Esophagus squamous epithelium (tissue), 5 donors: Measurements from ENCODE around the gene ATP8B3. TPM values are rescaled to one million over a fixed set of nuclear protein-coding genes. Genes with fewer than 3 reads are reported as not detected.

Experiments used
- DNase-seq: peaks from one replicate; lab custom pipeline; 2025; lab: John Stamatoyannopoulos, UW
- H3K27ac ChIP-seq, 4 donors: fragments of 200-600 bp; sonication (generic); one replicate each; pipeline ENCODE4 v1.5.1; 2016 to 2019; ENCODE audit warnings: mild to moderate bottlenecking in 1 of 4
- H3K27me3 ChIP-seq, 4 donors: fragments of 200-600 bp; sonication (generic); 1 replicate in 3 of 4; 2 replicates in 1 of 4; pipeline versions ENCODE4 v1.5.1 to v1.6.0; 2017 to 2021; ENCODE audit warnings: antibody characterized with exemption in 1 of 4
- H3K36me3 ChIP-seq, 3 donors: fragments of 200-600 bp; sonication (generic); one replicate each; pipeline ENCODE4 v1.5.1; 2016 to 2019
- H3K4me1 ChIP-seq, 3 donors: fragments of 200-600 bp; sonication (generic); one replicate each; pipeline ENCODE4 v1.5.1; 2017 to 2019
- H3K4me3 ChIP-seq, 4 donors: fragments of 200-600 bp; sonication (generic); 1 replicate in 3 of 4; 2 replicates in 1 of 4; pipeline ENCODE4 v1.5.1; 2016 to 2019; ENCODE audit warnings: mild to moderate bottlenecking in 2 of 4, moderate library complexity in 1 of 4
- H3K9me3 ChIP-seq, 3 donors: fragments of 200-600 bp; sonication (generic); one replicate each; pipeline ENCODE4 v1.5.1; 2016 to 2019
- POLR2A ChIP-seq, 4 donors: fragments of 450-650 bp; IDR thresholded peaks; one replicate each; pipeline ENCODE4 v1.6.1; 2017; ENCODE audit warnings: antibody characterized with exemption in 4 of 4, mild to moderate bottlenecking in 4 of 4, moderate library complexity in 3 of 4
- WGBS, 2 donors: methylation state at CpG; one replicate each; pipeline ENCODE4 v1.1.5; 2018; 5-methylcytosine and 5-hydroxymethylcytosine counted together
- intact Hi-C: fragments of 100-400 bp; cut with DNase I; formaldehyde crosslinking; loops from one replicate; pipeline ENCODE4 v1.15.0; 2022
- total RNA-seq, 4 donors: library from RNA; depleted of rRNA; stranded (reverse); fragments of >200 nt; gene quantifications; one replicate each; pipeline ENCODE4 v1.1.0, GENCODE V29; 2016
- TF ChIP-seq, protein P1 (sequence below), 6 experiments: fragments of 450-650 bp in 4 of 6; fragments of 200-600 bp in 2 of 6; sonication (generic) in 2 of 6; IDR thresholded peaks; one replicate each; pipeline ENCODE4 v1.5.1; 2016 to 2019; ENCODE audit warnings: antibody characterized with exemption in 6 of 6, mild to moderate bottlenecking in 4 of 6, moderate library complexity in 4 of 6
- donor health status: DM: yes; HTN: yes; CAD: no.

ATP8B3 gene
- total RNA-seq, 4 donors from 2014 or later = 0.57 to 3.0 (median 1.4) TPM

DNA sequence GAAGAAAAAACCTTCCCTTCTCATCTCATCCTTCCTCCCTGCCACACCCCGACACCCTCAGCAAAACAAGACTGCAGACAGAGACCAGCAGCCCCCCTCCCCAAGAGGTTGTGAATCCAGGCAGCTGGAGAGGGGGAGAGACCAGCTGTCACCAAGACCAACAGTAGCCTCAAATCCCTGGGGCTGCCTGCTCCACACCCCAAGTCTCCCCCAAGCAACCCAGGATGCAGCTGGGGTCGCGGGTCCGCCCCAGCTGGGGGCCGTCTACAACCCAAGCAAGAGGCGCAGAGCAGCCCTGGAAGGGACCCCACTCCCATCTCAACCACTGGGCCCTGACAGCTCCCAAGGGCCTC is 44.2 kb upstream of the ATP8B3 start:
- Histone ChIP-seq H3K4me3 (peak overlapping the region; percentile 31 to 78 (median 53)), H3K36me3 (peaks cover 0 to 7% (median 0%) of the 10 kb centered on the region in 3 donors), H3K27ac (peak overlapping the region; percentile 92 to 97 (median 96)), H3K4me1 (peaks cover 84 to 100% (median 96%) of the 10 kb centered on the region in 3 donors), H3K27me3 (no peaks in the 10 kb centered on the region), H3K9me3 (no peaks in the 10 kb centered on the region)
- no peak for DNase-seq
- WGBS, 2 donors = 33% methylated on average over 1 of the region's 6 CpGs; no CpG with 5 or more reads in 1 of the 2 donors
- intact Hi-C loops = no loop called here
- TF ChIP-seq, protein P1, sequence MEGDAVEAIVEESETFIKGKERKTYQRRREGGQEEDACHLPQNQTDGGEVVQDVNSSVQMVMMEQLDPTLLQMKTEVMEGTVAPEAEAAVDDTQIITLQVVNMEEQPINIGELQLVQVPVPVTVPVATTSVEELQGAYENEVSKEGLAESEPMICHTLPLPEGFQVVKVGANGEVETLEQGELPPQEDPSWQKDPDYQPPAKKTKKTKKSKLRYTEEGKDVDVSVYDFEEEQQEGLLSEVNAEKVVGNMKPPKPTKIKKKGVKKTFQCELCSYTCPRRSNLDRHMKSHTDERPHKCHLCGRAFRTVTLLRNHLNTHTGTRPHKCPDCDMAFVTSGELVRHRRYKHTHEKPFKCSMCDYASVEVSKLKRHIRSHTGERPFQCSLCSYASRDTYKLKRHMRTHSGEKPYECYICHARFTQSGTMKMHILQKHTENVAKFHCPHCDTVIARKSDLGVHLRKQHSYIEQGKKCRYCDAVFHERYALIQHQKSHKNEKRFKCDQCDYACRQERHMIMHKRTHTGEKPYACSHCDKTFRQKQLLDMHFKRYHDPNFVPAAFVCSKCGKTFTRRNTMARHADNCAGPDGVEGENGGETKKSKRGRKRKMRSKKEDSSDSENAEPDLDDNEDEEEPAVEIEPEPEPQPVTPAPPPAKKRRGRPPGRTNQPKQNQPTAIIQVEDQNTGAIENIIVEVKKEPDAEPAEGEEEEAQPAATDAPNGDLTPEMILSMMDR (IDR thresholded peaks at IDR 0.05) = no peak
- TF ChIP-seq POLR2A (IDR thresholded peaks at IDR 0.05) = no peak

DNA sequence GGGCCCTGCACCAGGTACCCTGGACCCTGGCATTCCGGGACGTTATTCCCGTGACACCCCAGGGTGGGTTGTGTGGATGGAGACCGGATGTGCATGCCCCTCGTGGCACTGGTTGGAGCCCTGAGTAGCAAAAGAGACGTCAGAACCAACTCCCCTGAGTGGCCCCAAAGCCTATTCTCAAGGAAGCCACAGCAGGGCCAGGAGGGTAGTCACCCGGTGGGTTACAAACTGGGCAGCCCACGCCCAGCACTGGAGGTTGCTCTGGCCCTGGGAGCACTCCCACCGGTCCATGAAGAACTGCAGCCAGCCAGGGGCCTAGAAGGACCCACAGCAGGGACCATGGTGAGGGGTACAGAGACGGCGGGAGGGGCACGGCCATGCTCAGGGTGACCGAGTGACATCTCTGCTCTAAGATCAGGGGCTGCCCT is 43.8 kb upstream of the ATP8B3 start:
- Histone ChIP-seq H3K36me3 (peaks cover 0 to 7% (median 0%) of the 10 kb centered on the region in 3 donors), H3K4me1 (peaks cover 79 to 99% (median 92%) of the 10 kb centered on the region in 3 donors), H3K27me3 (no peaks in the 10 kb centered on the region), H3K9me3 (no peaks in the 10 kb centered on the region), H3K27ac (peak overlapping the region; percentile 92 to 97 (median 96)), H3K4me3 (peak overlapping the region in 3 of 4 donors; percentile 51 to 78 (median 55))
- intact Hi-C loops = no loop called here
- TF ChIP-seq, protein P1 (IDR thresholded peaks at IDR 0.05) = no peak
- peak in 1 of 4 donors; percentile 8 for TF ChIP-seq POLR2A (IDR thresholded peaks at IDR 0.05)
- DNase-seq = no peak
- 36% methylated on average over 4 of the region's 13 CpGs; no CpG with 5 or more reads in 1 of the 2 donors for WGBS, 2 donors

DNA sequence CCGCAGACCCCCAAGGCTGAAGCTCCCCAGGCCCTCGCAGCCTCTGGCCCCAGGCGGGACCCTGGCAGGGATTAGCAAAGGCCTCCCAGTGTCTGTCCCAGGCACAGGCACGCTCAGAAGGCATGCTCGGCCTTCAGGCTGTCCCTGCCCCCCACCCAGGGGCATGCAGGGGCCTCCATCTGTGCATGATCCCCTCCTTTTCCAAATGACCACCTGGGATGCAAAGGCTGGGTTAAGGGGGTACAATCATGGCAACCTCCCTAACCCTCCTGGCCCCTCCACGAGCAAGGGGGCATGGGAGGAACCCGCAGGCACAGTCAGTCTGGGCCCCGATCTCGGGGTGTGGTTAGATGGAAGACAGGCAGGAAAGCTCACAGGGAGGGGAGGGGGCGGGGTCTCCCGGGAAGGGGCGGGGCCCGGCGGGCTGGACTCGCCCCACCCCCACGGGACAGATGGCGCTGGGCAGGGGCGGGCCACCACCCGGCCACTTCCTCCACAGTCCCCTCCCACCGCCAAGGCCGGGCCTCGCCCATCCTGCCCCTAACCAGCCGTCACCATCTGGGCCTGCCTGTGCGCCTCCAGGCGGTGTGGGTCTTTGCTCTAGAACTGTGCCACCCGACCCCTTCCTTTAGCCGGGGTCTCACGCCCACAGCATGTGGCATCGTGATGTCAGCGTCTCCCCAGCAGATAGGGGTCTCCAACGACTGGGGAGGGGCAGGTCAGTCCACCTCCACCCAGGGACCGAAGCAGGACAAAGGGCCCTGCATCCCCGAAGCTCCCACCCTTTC is 43.2 kb upstream of the ATP8B3 start:
- peaks cover 0 to 7% (median 0%) of the 10 kb centered on the region in 3 donors for H3K36me3 ChIP-seq
- H3K9me3 ChIP-seq = no peaks in the 10 kb centered on the region
- peak; percentile 66 for DNase-seq
- intact Hi-C loops = no loop called here
- H3K27ac ChIP-seq = peak overlapping the region; percentile 92 to 97 (median 96)
- WGBS, 2 donors = 0 to 4% methylated on average over 5 to 18 of the region's 33 CpGs
- peak overlapping the region; percentile 14 to 78 (median 53) for H3K4me3 ChIP-seq
- peaks cover 73 to 93% (median 85%) of the 10 kb centered on the region in 3 donors for H3K4me1 ChIP-seq
- TF ChIP-seq, protein P1 (IDR thresholded peaks at IDR 0.05) = peak in 2 of 6 experiments; percentile 5 to 10
- peak in 3 of 4 donors; percentile 21 to 85 (median 71) for TF ChIP-seq POLR2A (IDR thresholded peaks at IDR 0.05)
- H3K27me3 ChIP-seq = no peaks in the 10 kb centered on the region

DNA sequence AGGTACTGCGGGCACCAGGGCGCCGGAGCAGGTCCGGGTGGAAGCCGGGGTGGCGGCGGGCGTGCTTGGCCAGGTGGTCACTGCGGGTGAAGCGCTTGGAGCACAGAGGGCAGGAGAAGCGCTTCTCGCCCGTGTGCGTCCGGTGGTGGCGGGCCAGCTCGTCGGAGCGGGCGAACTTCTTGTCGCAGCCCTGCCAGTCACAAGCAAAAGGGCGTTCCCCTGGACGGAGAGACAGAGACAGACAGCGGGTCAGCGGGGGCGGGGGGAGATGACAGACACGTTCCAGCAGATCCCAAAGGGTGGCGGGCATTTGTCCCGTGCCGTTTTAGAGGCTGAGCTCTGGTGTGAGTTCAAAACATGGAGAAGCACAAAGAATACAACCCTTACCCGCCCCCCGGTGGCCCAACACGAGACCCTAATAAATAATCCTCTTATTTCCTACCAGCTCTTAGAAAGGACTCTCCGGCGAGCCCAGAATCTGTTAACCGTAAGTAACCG is 42.5 kb upstream of the ATP8B3 start:
- peak overlapping the region; percentile 92 to 97 (median 96) for H3K27ac ChIP-seq
- H3K4me3 ChIP-seq = peak overlapping the region; percentile 14 to 78 (median 53)
- peaks cover 66 to 87% (median 79%) of the 10 kb centered on the region in 3 donors for H3K4me1 ChIP-seq
- no peaks in the 10 kb centered on the region for H3K27me3 ChIP-seq
- 29% methylated on average over 2 of the region's 37 CpGs; no CpG with 5 or more reads in 1 of the 2 donors for WGBS, 2 donors
- intact Hi-C loops = no loop called here
- H3K36me3 ChIP-seq = peaks cover 0 to 7% (median 0%) of the 10 kb centered on the region in 3 donors
- H3K9me3 ChIP-seq = no peaks in the 10 kb centered on the region
- no peak for TF ChIP-seq POLR2A (IDR thresholded peaks at IDR 0.05)
- DNase-seq = no peak

DNA sequence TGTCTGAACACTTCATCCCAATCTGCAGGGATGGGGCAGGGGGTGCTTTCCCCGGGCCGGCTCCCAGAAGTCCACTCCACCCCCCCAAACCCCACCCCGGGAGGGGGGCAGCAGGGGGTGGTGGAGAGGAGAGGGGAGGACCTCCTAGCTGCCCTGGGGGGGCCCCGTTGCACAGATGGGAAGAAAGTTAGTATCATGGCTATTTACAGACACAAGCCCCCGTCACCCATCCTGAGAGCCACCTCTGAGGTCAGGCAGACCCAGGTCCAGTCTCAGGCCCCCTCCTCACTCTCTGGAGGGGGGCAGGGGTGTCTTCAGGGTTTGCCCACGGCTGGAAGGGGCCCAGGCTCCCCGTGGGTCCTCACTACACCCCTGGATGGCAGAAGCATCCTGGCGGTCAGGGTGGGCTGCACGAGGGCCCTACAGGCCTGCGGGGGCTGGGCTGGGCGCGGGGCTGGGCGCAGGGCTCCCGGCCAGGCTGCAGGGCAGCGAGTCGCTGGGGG is 42.0 kb upstream of the ATP8B3 start:
- TF ChIP-seq POLR2A (IDR thresholded peaks at IDR 0.05) = no peak
- TF ChIP-seq, protein P1 (IDR thresholded peaks at IDR 0.05) = no peak
- 47 to 62% methylated on average over 2 to 3 of the region's 16 CpGs for WGBS, 2 donors
- Histone ChIP-seq H3K4me1 (peaks cover 61 to 85% (median 74%) of the 10 kb centered on the region in 3 donors), H3K27ac (peak overlapping the region; percentile 92 to 97 (median 96)), H3K4me3 (peak overlapping the region; percentile 4 to 78 (median 53)), H3K9me3 (no peaks in the 10 kb centered on the region), H3K36me3 (peaks cover 0 to 7% (median 0%) of the 10 kb centered on the region in 3 donors), H3K27me3 (no peaks in the 10 kb centered on the region)
- intact Hi-C loops = no loop called here
- no peak for DNase-seq
